ENCODE measurements around the gene UBE2V1.

UBE2V1 gene

DNA sequence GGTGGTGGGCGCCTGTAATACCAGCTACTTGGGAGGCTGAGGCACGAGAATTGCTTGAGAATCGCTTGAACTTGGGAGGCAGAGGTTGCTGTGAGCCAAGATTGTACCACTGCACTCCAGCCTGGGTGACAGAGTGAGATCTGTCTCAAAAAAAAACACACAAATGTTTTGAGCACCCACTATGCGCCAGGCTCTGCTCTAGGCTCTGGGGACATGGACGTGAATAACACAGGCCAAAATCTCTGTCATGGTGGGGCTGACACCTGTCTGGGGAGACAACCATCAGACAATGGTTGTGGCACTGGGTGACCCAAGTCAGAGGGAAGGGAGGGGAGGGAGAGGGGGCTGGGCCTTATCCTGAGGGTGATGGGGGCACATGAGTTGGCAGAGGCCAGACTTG lies 62.7 kb downstream of the UBE2V1 start:
- no peak overlapping the region for H2BK12ac ChIP-seq (ENCODE audit: low read length)
- peak overlapping the region; percentile 83 for H3K18ac ChIP-seq (ENCODE audit: low read length)
- no CpG with 5 or more reads among the region's 5 CpGs for WGBS, 2 donors (ENCODE audit: extremely low coverage in 2 of 2, insufficient read length in 2 of 2, insufficient replicate concordance in 1 of 2)
- no peaks in the 10 kb centered on the region for H3K9me3 ChIP-seq (replicated peaks in 1 of 2; ENCODE audit: control insufficient read depth in 2 of 2, insufficient read depth in 1 of 2, low read depth in 1 of 2, low read length in 2 of 2)
- H2BK5ac ChIP-seq (ENCODE audit: low read length), result no peak overlapping the region
- H2AFZ ChIP-seq (ENCODE audit: low read length), result no peak overlapping the region
- no peak overlapping the region for H3K4me3 ChIP-seq (ENCODE audit: low read length in 2 of 2)
- H3K79me1 ChIP-seq (ENCODE audit: low read depth, low read length), result peaks cover 1% of the 10 kb centered on the region
- peak overlapping the region; percentile 96 for H2AK5ac ChIP-seq (ENCODE audit: low read depth, low read length)
- no peak overlapping the region for H3K4ac ChIP-seq (ENCODE audit: low read length)
- no peak for DNase-seq (ENCODE audit: low spot score)
- no peak overlapping the region for H3K4me2 ChIP-seq (ENCODE audit: insufficient read depth, low read length, poor library complexity, severe bottlenecking)
- no peak overlapping the region for H3K23ac ChIP-seq (ENCODE audit: low read depth, low read length, poor library complexity)
- no peak overlapping the region for H2BK15ac ChIP-seq (ENCODE audit: low read length)
- H4K91ac ChIP-seq (ENCODE audit: low read depth, low read length, poor library complexity), result no peak overlapping the region
- H3K36me3 ChIP-seq (replicated peaks in 1 of 2; ENCODE audit: control insufficient read depth in 2 of 2, insufficient read depth in 2 of 2, low read length in 2 of 2), result no peaks in the 10 kb centered on the region
- no peak overlapping the region for H2BK120ac ChIP-seq (ENCODE audit: low read depth, low read length)
- peaks cover 5 to 10% of the 10 kb centered on the region in 2 donors for H3K4me1 ChIP-seq (ENCODE audit: control insufficient read depth in 2 of 2, insufficient read depth in 1 of 2, low read depth in 1 of 2, low read length in 2 of 2)
- H3K9ac ChIP-seq (ENCODE audit: low read depth, low read length, poor library complexity), result no peak overlapping the region
- no peak overlapping the region for H3K14ac ChIP-seq (ENCODE audit: low read length)
- H3K27me3 ChIP-seq (ENCODE audit: control insufficient read depth in 3 of 3, insufficient read depth in 3 of 3, low read depth in 1 of 3, low read length in 3 of 3), result no peaks in the 10 kb centered on the region
- H4K8ac ChIP-seq (ENCODE audit: low read depth, low read length), result no peak overlapping the region
- H3K27ac ChIP-seq (replicated peaks; ENCODE audit: low read length), result no peak overlapping the region

DNA sequence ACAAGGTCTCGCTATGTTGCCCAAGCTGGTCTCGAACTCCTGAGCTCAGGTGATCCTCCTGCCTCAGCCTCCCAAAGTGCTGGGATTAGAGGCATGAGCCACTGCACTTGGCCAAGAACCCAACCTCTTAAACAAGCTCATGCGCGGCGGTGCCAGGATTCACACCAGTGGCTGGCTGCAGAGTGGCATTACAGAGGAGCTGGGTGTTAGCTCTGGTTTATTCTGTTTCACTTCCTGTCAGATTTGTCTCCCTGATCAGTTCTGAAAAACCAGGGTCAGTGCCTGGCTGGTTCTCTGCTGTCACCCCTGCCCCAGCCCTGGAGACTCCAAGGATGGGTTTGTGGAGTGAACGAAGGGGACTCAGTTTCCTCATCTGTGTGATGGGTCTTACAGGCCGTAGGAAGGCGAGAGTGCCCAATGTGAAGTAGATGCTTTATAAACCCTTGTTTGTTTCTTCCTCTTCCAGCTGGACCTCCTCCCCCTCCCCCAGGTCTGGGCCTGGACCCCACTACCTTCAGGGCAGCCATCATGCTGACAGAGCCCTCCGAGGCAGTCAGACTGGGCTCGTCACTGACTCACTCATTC lies 63.4 kb downstream of the UBE2V1 start:
- Histone ChIP-seq H3K27me3 (ENCODE audit: control insufficient read depth in 3 of 3, insufficient read depth in 3 of 3, low read depth in 1 of 3, low read length in 3 of 3) (no peaks in the 10 kb centered on the region), H3K4ac (ENCODE audit: low read length) (no peak overlapping the region), H4K91ac (ENCODE audit: low read depth, low read length, poor library complexity) (no peak overlapping the region), H2BK15ac (ENCODE audit: low read length) (no peak overlapping the region), H3K14ac (ENCODE audit: low read length) (no peak overlapping the region), H3K79me1 (ENCODE audit: low read depth, low read length) (peaks cover 1% of the 10 kb centered on the region), H2BK12ac (ENCODE audit: low read length) (no peak overlapping the region), H3K9ac (ENCODE audit: low read depth, low read length, poor library complexity) (no peak overlapping the region), H3K18ac (ENCODE audit: low read length) (no peak overlapping the region), H2AFZ (ENCODE audit: low read length) (no peak overlapping the region), H3K4me3 (ENCODE audit: low read length in 2 of 2) (no peak overlapping the region), H3K36me3 (replicated peaks in 1 of 2; ENCODE audit: control insufficient read depth in 2 of 2, insufficient read depth in 2 of 2, low read length in 2 of 2) (no peaks in the 10 kb centered on the region), H2AK5ac (ENCODE audit: low read depth, low read length) (peak overlapping the region; percentile 3), H3K23ac (ENCODE audit: low read depth, low read length, poor library complexity) (no peak overlapping the region), H4K8ac (ENCODE audit: low read depth, low read length) (no peak overlapping the region), H2BK120ac (ENCODE audit: low read depth, low read length) (no peak overlapping the region), H3K27ac (replicated peaks; ENCODE audit: low read length) (no peak overlapping the region), H3K4me2 (ENCODE audit: insufficient read depth, low read length, poor library complexity, severe bottlenecking) (no peak overlapping the region), H2BK5ac (ENCODE audit: low read length) (peak overlapping the region; percentile 42), H3K4me1 (ENCODE audit: control insufficient read depth in 2 of 2, insufficient read depth in 1 of 2, low read depth in 1 of 2, low read length in 2 of 2) (peaks cover 0 to 5% of the 10 kb centered on the region in 2 donors), H3K9me3 (replicated peaks in 1 of 2; ENCODE audit: control insufficient read depth in 2 of 2, insufficient read depth in 1 of 2, low read depth in 1 of 2, low read length in 2 of 2) (no peaks in the 10 kb centered on the region)
- no peak for DNase-seq (ENCODE audit: low spot score)
- WGBS, 2 donors (ENCODE audit: extremely low coverage in 2 of 2, insufficient read length in 2 of 2, insufficient replicate concordance in 1 of 2), result no CpG with 5 or more reads among the region's 10 CpGs

DNA sequence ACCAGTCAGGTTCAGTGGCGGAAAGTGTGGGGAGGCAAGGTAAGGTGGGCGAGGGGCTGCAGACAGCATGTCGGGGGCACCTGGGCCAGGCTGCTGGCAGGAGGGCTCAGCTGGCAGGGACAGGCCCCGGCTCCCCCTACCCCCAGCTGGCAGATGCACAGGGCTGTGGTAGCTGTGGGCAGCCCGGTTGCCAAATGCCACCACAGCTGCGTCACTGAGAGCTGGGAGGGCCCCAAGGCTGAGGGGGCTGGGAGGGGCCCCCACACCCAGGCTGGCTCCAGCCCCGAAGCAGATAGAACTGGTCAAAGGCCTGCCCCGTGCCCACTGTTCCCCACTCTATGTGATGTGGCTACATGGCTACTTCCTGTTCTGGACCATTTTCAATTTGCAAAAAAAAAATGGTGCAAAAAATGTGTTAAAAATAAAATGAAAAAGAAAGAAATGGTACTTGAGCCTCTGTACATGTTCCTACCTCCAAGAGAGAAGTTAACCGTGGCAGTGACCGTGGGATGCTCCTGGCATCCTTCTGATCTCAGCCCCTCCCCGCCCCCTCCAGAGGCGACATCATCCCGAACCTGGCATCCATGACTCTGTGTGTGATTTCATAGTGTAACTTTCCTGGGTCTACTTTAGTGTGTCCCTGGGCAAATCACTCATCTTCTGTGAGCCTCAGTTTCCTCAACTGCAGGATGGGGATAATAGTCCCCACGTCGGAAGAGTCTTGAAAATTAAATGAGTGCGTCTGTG lies 64.4 kb downstream of the UBE2V1 start:
- no peak for DNase-seq (ENCODE audit: low spot score)
- Histone ChIP-seq H3K18ac (ENCODE audit: low read length) (peak overlapping the region; percentile 91), H3K23ac (ENCODE audit: low read depth, low read length, poor library complexity) (peak overlapping the region; percentile 17), H2BK120ac (ENCODE audit: low read depth, low read length) (no peak overlapping the region), H3K4me2 (ENCODE audit: insufficient read depth, low read length, poor library complexity, severe bottlenecking) (no peak overlapping the region), H3K27me3 (ENCODE audit: control insufficient read depth in 3 of 3, insufficient read depth in 3 of 3, low read depth in 1 of 3, low read length in 3 of 3) (no peaks in the 10 kb centered on the region), H3K9me3 (replicated peaks in 1 of 2; ENCODE audit: control insufficient read depth in 2 of 2, insufficient read depth in 1 of 2, low read depth in 1 of 2, low read length in 2 of 2) (no peaks in the 10 kb centered on the region), H2AK5ac (ENCODE audit: low read depth, low read length) (peak overlapping the region; percentile 88), H3K27ac (replicated peaks; ENCODE audit: low read length) (no peak overlapping the region), H3K36me3 (replicated peaks in 1 of 2; ENCODE audit: control insufficient read depth in 2 of 2, insufficient read depth in 2 of 2, low read length in 2 of 2) (no peaks in the 10 kb centered on the region), H4K91ac (ENCODE audit: low read depth, low read length, poor library complexity) (no peak overlapping the region), H3K4me1 (ENCODE audit: control insufficient read depth in 2 of 2, insufficient read depth in 1 of 2, low read depth in 1 of 2, low read length in 2 of 2) (peaks cover 0 to 5% of the 10 kb centered on the region in 2 donors), H3K14ac (ENCODE audit: low read length) (peak overlapping the region; percentile 84), H4K8ac (ENCODE audit: low read depth, low read length) (no peak overlapping the region), H3K9ac (ENCODE audit: low read depth, low read length, poor library complexity) (no peak overlapping the region), H2AFZ (ENCODE audit: low read length) (no peak overlapping the region), H3K4me3 (ENCODE audit: low read length in 2 of 2) (no peak overlapping the region), H2BK15ac (ENCODE audit: low read length) (no peak overlapping the region), H3K4ac (ENCODE audit: low read length) (no peak overlapping the region), H3K79me1 (ENCODE audit: low read depth, low read length) (peaks cover 1% of the 10 kb centered on the region), H2BK5ac (ENCODE audit: low read length) (no peak overlapping the region), H2BK12ac (ENCODE audit: low read length) (peak overlapping the region; percentile 26)
- WGBS, 2 donors (ENCODE audit: extremely low coverage in 2 of 2, insufficient read length in 2 of 2, insufficient replicate concordance in 1 of 2), result no CpG with 5 or more reads among the region's 16 CpGs

DNA sequence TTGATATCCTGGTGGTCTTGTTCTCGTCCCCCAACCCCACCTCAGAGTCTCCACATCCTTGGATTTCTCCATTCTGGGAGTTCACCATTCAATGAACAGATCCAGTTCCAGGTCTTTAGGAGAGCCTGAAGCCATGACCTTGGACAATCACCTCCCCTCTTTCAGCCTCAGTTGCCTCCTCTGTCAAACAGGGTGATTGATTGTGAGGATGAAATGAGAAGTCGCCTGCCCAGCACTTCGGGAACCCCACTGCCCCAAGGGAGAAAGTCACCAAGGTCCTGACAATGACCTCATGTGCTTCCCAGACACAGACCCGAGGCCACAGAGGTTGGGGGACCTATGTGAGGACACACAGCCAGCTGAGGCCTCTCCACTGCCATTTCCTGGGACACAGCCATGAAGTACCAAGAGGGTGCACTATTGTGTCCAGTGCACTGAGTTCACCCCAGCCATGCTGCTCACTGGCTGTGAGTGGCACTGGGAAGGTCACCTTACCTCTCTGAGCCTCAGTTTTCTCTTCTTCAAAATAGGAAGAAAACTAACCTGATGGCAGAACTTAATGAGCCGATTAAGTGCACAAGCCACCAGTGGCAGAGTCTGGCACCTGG lies 68.5 kb downstream of the UBE2V1 start:
- Histone ChIP-seq H3K4me1 (ENCODE audit: control insufficient read depth in 2 of 2, insufficient read depth in 1 of 2, low read depth in 1 of 2, low read length in 2 of 2) (peaks cover 5 to 9% of the 10 kb centered on the region in 2 donors), H3K4me2 (ENCODE audit: insufficient read depth, low read length, poor library complexity, severe bottlenecking) (no peak overlapping the region), H3K9ac (ENCODE audit: low read depth, low read length, poor library complexity) (peak overlapping the region; percentile 16), H3K27me3 (ENCODE audit: control insufficient read depth in 3 of 3, insufficient read depth in 3 of 3, low read depth in 1 of 3, low read length in 3 of 3) (no peaks in the 10 kb centered on the region), H3K79me1 (ENCODE audit: low read depth, low read length) (no peaks in the 10 kb centered on the region), H3K4ac (ENCODE audit: low read length) (no peak overlapping the region), H3K18ac (ENCODE audit: low read length) (no peak overlapping the region), H3K14ac (ENCODE audit: low read length) (no peak overlapping the region), H3K4me3 (ENCODE audit: low read length in 2 of 2) (no peak overlapping the region), H2AK5ac (ENCODE audit: low read depth, low read length) (peak overlapping the region; percentile 79), H3K9me3 (replicated peaks in 1 of 2; ENCODE audit: control insufficient read depth in 2 of 2, insufficient read depth in 1 of 2, low read depth in 1 of 2, low read length in 2 of 2) (no peaks in the 10 kb centered on the region), H3K36me3 (replicated peaks in 1 of 2; ENCODE audit: control insufficient read depth in 2 of 2, insufficient read depth in 2 of 2, low read length in 2 of 2) (no peaks in the 10 kb centered on the region), H3K23ac (ENCODE audit: low read depth, low read length, poor library complexity) (no peak overlapping the region), H2BK12ac (ENCODE audit: low read length) (peak overlapping the region; percentile 34), H4K91ac (ENCODE audit: low read depth, low read length, poor library complexity) (no peak overlapping the region), H2BK15ac (ENCODE audit: low read length) (peak overlapping the region; percentile 76), H4K8ac (ENCODE audit: low read depth, low read length) (no peak overlapping the region), H2AFZ (ENCODE audit: low read length) (peak overlapping the region; percentile 0), H2BK120ac (ENCODE audit: low read depth, low read length) (no peak overlapping the region), H3K27ac (replicated peaks; ENCODE audit: low read length) (no peak overlapping the region), H2BK5ac (ENCODE audit: low read length) (peak overlapping the region; percentile 59)
- DNase-seq (ENCODE audit: low spot score), result no peak
- WGBS, 2 donors (ENCODE audit: extremely low coverage in 2 of 2, insufficient read length in 2 of 2, insufficient replicate concordance in 1 of 2), result no CpG with 5 or more reads among the region's 5 CpGs

All from neuronal stem cell (in vitro differentiated cells).